Fibroblast of mammary gland (primary cell): ENCODE measurements around the gene GPR146.
"Not testable (repeated sequence)": the region's sequence is repeated elsewhere in the genome, so short reads cannot be mapped to it uniquely, and the experiment has no call there.

ENCODE experiments used
- DNase-seq: peaks from one replicate; pipeline ENCODE4 v3.0.0-alpha.2; 2010; ENCODE audit warnings: low read depth
- H3K4me3 ChIP-seq: 2 replicates; pipeline ENCODE4 v1.5.1; 2011; ENCODE audit warnings: low read depth, mild to moderate bottlenecking, low read length, moderate library complexity; ENCODE audit not compliant: control insufficient read depth
- TF ChIP-seq, protein P1 (sequence below): conservative IDR thresholded peaks from 2 replicates; pipeline ENCODE4 v1.5.1; 2011; ENCODE audit warnings: low read depth, low read length, inconsistent platforms; ENCODE audit not compliant: control insufficient read depth, insufficient read depth

The GPR146 gene

DNA sequence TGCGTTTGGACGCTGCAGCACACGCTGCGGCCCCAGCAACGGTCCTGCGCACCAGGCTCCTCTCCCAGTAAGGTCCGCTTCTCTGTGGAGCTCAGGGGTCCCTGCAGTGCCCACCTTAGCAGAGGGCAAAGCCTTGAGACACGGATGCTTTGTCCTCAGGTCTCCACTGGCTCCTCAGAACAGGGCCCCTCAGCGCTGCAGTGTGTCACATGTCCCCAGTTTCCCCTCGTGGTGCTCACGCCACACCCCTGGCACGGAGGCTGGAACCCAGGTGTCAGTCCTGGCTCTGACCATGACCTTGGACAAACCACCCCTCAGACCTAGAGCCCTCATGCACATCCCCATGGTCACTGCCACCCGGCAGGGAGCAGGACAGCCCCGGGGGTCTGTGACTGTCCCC lies 23.7 kb downstream of the GPR146 start:
- no peak overlapping the region for H3K4me3 ChIP-seq
- TF ChIP-seq, protein P1, sequence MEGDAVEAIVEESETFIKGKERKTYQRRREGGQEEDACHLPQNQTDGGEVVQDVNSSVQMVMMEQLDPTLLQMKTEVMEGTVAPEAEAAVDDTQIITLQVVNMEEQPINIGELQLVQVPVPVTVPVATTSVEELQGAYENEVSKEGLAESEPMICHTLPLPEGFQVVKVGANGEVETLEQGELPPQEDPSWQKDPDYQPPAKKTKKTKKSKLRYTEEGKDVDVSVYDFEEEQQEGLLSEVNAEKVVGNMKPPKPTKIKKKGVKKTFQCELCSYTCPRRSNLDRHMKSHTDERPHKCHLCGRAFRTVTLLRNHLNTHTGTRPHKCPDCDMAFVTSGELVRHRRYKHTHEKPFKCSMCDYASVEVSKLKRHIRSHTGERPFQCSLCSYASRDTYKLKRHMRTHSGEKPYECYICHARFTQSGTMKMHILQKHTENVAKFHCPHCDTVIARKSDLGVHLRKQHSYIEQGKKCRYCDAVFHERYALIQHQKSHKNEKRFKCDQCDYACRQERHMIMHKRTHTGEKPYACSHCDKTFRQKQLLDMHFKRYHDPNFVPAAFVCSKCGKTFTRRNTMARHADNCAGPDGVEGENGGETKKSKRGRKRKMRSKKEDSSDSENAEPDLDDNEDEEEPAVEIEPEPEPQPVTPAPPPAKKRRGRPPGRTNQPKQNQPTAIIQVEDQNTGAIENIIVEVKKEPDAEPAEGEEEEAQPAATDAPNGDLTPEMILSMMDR: no peak
- DNase-seq: no peak

DNA sequence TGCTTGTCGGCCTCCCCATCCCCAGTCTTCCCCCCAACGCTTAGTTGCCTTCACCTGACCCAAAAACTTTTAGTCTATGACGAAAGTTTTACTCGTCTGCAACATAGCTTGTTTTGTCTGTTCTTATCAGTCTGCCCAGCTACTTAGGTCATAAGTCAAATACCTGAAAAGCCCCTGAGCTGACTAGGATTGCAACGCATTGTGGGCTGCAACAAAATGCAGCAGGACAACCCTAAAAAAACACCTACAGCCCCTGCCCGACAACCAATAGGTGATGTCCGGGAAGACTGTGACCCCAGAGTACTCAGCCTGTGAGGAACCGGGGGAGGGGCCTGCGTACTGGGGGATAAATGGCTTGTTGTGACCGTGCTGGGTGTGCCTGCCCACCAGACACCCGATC lies 24.3 kb downstream of the GPR146 start:
- no peak for DNase-seq
- TF ChIP-seq, protein P1: no peak

DNA sequence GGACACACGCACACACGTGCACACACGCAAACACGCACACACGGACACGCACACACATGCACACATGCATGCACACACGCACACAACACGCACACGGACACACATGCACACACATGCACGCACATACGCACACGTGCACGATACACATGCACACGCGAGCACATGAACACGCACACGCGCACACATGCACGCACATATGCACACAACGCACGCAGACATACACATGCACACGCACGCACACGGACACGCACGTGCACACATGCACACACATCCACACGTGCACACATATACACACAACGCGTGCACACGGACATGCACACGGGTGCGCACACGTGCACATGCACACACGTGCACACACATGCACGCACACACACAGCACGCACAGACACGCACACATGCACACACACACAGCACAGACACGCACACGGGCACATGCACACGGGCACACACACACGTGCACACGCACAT lies 26.2 kb downstream of the GPR146 start:
- no peak overlapping the region for H3K4me3 ChIP-seq
- no peak for DNase-seq
- TF ChIP-seq, protein P1: no peak

More for the DNA sequence above, 24.3 kb downstream of the GPR146 start:
- no peak overlapping the region for H3K4me3 ChIP-seq

DNA sequence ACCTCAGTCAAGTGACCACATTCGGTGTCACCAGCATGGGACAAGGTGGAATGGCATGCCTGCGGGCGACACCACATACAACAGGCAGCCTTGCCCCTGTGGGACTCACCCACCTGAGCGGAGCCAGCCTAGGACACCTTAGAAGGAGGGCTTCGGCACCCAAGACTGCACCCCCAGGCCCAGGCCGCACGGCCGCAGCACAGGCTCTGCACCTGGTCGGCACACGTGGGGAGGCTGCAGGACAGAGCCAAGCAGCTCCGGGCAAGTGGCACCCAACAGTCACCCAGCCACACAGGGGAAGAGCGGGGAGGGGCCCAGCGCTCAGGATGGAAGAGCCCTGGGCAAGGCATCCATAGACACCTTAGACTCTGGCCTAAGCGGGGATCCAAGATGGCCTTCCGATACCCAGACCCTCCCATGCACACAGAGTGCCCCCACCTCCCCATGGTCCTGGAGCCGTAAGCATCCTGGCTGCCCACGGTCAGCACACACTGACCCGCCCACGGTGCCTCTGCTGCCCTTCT lies 27.4 kb downstream of the GPR146 start:
- DNase-seq: no peak
- no peak overlapping the region for H3K4me3 ChIP-seq
- TF ChIP-seq, protein P1: no peak

DNA sequence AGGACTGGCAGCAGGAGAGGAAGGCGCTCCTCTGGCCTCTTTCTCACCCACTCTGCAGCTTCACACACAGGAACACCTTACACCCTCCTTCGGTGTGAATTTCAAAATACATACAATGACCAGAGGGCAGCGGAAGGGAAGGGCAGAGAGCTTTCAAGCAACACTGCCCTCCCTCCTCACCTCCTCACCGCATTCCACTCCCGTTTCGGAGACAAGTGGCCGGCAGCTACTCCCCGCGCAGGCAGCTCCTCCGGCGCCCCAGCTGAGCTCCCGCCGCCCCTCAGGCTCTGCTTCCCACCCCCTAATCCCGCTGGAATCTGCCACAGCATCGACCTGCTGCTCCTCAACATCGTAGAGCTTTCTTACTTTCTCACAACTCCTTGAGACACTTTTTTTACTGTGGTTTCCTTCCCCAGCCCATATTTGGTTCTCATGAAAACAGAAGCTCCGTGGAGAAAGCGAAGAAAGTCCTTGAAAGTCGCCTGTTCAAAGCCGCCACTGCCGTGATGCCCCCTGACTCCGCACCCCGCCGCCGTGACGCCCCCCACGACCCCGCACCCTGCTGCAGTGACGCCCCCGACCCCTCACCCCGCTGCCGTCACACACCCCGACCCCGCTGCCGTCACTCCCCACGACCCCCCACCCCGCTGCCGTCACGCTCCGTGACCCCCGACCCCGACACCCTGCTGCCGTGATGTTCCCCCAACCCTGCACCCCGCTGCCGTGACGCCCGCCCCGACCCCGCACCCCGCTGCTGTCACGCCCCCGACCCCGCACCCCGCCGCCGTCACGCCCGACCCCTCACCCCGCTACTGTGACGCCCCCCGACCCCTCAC lies 29.0 kb downstream of the GPR146 start:
- no peak for DNase-seq
- TF ChIP-seq, protein P1: no peak
- H3K4me3 ChIP-seq: no peak overlapping the region

DNA sequence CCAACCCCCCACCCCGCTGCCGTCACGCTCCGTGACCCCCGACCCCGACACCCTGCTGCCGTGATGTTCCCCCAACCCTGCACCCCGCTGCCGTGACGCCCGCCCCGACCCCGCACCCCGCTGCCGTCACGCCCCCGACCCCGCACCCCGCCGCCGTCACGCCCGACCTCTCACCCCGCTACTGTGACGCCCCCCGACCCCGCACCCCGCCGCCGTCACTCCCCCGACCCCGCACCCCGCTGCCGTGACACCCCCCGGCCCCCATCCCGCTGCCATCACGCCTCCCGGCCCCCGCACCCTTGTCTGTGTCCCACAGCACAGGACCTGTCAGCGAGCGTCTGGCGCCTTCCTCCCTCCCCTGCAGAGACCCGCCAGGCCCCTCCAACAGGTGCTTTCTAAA lies 29.7 kb downstream of the GPR146 start:
- not testable (repeated sequence) for H3K4me3 ChIP-seq, DNase-seq

DNA sequence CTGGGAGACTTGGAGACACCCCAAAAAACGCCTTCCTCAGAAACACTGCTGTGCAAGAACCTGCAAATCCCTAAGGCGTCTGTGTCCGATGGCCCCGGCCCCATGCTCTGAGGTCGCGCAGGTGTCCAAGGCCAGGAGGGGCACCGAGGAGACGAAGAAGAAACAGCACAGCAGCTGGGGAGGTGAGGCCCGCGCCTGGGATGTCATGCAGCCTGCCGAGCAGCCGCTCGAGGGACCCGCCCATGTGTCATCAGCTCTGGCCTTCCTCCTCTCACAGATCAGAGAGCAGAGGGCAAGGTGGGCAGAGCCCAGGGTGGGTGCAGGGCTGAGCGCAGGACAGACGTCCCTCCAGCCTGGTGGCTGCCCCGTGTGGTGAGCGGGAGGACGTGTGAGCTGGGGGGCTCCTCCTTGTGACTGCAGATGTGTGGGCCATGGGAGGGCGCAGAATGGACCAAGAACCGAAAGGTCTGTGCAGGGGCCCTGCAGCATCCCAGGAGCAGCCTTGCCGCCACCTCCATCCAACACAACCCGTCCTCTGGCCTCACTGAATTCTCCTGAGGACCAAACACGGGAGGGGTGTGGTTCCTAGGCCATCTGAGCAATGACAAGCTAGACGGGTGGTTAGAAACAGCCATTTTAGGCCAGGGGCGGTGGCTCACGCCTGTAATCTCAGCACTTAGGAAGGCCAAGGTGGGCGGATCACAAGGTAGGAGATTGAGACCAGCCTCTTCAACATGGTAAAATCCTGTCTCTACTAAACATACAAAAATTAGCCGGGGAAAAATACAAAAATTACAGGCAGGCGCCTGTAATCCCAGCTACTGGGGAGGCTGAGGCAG lies 30.5 kb downstream of the GPR146 start:
- TF ChIP-seq, protein P1: no peak
- DNase-seq: no peak
- H3K4me3 ChIP-seq: no peak overlapping the region
